Glomerular visceral epithelial cell (primary cell): ENCODE measurements around the gene APOBEC3A.
"Not testable (repeated sequence)": the region's sequence is repeated elsewhere in the genome, so short reads cannot be mapped to it uniquely, and the experiment has no call there.

Experiments used
- DNase-seq: peaks from one replicate; pipeline ENCODE4 v3.0.0-alpha.2; 2016; ENCODE audit errors: extremely low spot score

APOBEC3A gene

GRCh38 chr22:38943201-38943600 lies 14.2 kb upstream of the APOBEC3A start:
- DNase-seq, result no peak

- DNase-seq, result no peak
Observed at GRCh38 chr22:38943882-38944281, 13.5 kb upstream of the APOBEC3A start.

- no peak for DNase-seq
Observed at GRCh38 chr22:38944653-38945052, 12.8 kb upstream of the APOBEC3A start.

- not testable (repeated sequence) for DNase-seq
Observed at GRCh38 chr22:38945706-38946338, 11.6 kb upstream of the APOBEC3A start.

GRCh38 chr22:38946771-38947170 lies 10.6 kb upstream of the APOBEC3A start:
- DNase-seq, result no peak

GRCh38 chr22:38947321-38948140 lies 9.9 kb upstream of the APOBEC3A start:
- DNase-seq, result no peak

GRCh38 chr22:38948181-38948940 lies 9.0 kb upstream of the APOBEC3A start:
- no peak for DNase-seq

- DNase-seq, result no peak
Observed at GRCh38 chr22:38949889-38950405, 7.5 kb upstream of the APOBEC3A start.

GRCh38 chr22:38950527-38951295 lies 6.7 kb upstream of the APOBEC3A start:
- no peak for DNase-seq

GRCh38 chr22:38951734-38952133 lies 5.7 kb upstream of the APOBEC3A start:
- DNase-seq, result no peak

- DNase-seq, result no peak
Observed at GRCh38 chr22:38952281-38952993, 5.0 kb upstream of the APOBEC3A start.

- DNase-seq, result no peak
Observed at GRCh38 chr22:38953091-38953490, 4.3 kb upstream of the APOBEC3A start.

GRCh38 chr22:38953577-38954413 lies 3.6 kb upstream of the APOBEC3A start:
- no peak for DNase-seq

- DNase-seq, result no peak
Observed at GRCh38 chr22:38954414-38955043, 2.9 kb upstream of the APOBEC3A start.

GRCh38 chr22:38955250-38955905 lies 2.0 kb upstream of the APOBEC3A start:
- no peak for DNase-seq

GRCh38 chr22:38955926-38956325 lies 1.5 kb upstream of the APOBEC3A start:
- DNase-seq, result no peak

- no peak for DNase-seq
Observed at GRCh38 chr22:38956551-38956950, 858 bp upstream of the APOBEC3A start.

GRCh38 chr22:38957808-38958650 lies 620 bp downstream of the APOBEC3A start:
- no peak for DNase-seq
